MCF 10A (cell line): ENCODE measurements around the gene IKBKG. TPM values are rescaled to one million over a fixed set of nuclear protein-coding genes. Genes with fewer than 3 reads are reported as not detected.
A peak's percentile ranks its signal among the peaks of the same experiment; 100 is the strongest.
"Not testable (repeated sequence)": the region's sequence is repeated elsewhere in the genome, so short reads cannot be mapped to it uniquely, and the experiment has no call there.

Experiments used
- BruUV-seq: library from RNA; stranded (reverse); fragments of 400-500 nt; replicated peaks from 2 replicates; lab custom pipeline; 2021; lab: Mats Ljungman, UMichigan
- CTCF ChIA-PET: fragments of 300-600 bp; sonication (Branson Sonifier 250); formaldehyde crosslinking; extraction: SDS; loops from one replicate; lab custom pipeline; 2021; ENCODE audit warnings: antibody characterized with exemption, inconsistent platforms; lab: Yijun Ruan, JAX
- POLR2A ChIA-PET: fragments of 300-600, 350-650 bp; sonication (Branson Sonifier 250); formaldehyde crosslinking; extraction: SDS; loops from one replicate; lab custom pipeline; 2020; ENCODE audit warnings: antibody characterized with exemption, inconsistent platforms; lab: Yijun Ruan, JAX
- DNase-seq: peaks from one replicate; pipeline ENCODE4 v3.0.0-alpha.2; 2018; ENCODE audit not compliant: unreplicated experiment
- H3K27ac Mint-ChIP-seq: one replicate; pipeline ENCODE4 v1.8.0; 2022; ENCODE audit warnings: mild to moderate bottlenecking, low read depth, mixed read lengths; ENCODE audit not compliant: unreplicated experiment
- H3K27me3 Mint-ChIP-seq: one replicate; pipeline ENCODE4 v1.8.0; 2022; ENCODE audit warnings: mixed read lengths; ENCODE audit not compliant: insufficient read depth, unreplicated experiment
- H3K36me3 Mint-ChIP-seq: one replicate; pipeline ENCODE4 v1.8.0; 2022; ENCODE audit warnings: mild to moderate bottlenecking, moderate library complexity, mixed read lengths; ENCODE audit not compliant: insufficient read depth, unreplicated experiment
- H3K4me1 Mint-ChIP-seq: one replicate; pipeline ENCODE4 v1.8.0; 2022; ENCODE audit warnings: mixed read lengths; ENCODE audit not compliant: insufficient read depth, unreplicated experiment
- H3K4me3 Mint-ChIP-seq: one replicate; pipeline ENCODE4 v1.8.0; 2022; ENCODE audit warnings: mild to moderate bottlenecking, moderate library complexity, mixed read lengths; ENCODE audit not compliant: unreplicated experiment
- H3K9me3 Mint-ChIP-seq: one replicate; pipeline ENCODE4 v1.8.0; 2022; ENCODE audit warnings: mixed read lengths; ENCODE audit not compliant: unreplicated experiment
- CTCF ChIP-seq: fragments of 200-600 bp; IDR thresholded peaks from one replicate; pipeline ENCODE4 v1.8.0; 2022; ENCODE audit warnings: antibody characterized with exemption, mild to moderate bottlenecking; ENCODE audit not compliant: unreplicated experiment
- intact Hi-C: fragments of 100-400 bp; cut with micrococcal nuclease; formaldehyde crosslinking; loops from 2 replicates; pipeline ENCODE4 v1.14.1; 2022
- total RNA-seq: library from RNA; stranded (reverse); gene quantifications from 2 replicates; pipeline ENCODE4 v1.2.3, GENCODE V29; 2022

Gene IKBKG
- total RNA-seq, 1 experiment from 2014 or later: 29.3 TPM

GRCh38 chrX:154532690-154533089 lies 14.7 kb upstream of the IKBKG start:
- no peak overlapping the region for H3K4me3 Mint-ChIP-seq
- H3K9me3 Mint-ChIP-seq: no peaks in the 10 kb centered on the region
- no peak for DNase-seq
- H3K36me3 Mint-ChIP-seq: peaks cover 18% of the 10 kb centered on the region
- H3K27ac Mint-ChIP-seq: no peak overlapping the region
- ChIA-PET CTCF (interaction anchor here (0.6 to 6.3 kb wide), 3 partner anchors 160 to 976 kb away, joined by 5 to 54 read pairs (median 19); partner anchors contain the start of gene FLNA), POLR2A (interaction anchor here (1.0 kb wide), 1 partner anchor 16 kb away, joined by 4 read pairs; the partner anchor contains the start of gene FAM3A)
- H3K4me1 Mint-ChIP-seq: no peaks in the 10 kb centered on the region
- intact Hi-C loops: loop anchor here (5.0 kb wide), 2 partner anchors 135 to 770 kb away; partner anchors contain the start of genes PLXNB3 and RPL10
- no peak for TF ChIP-seq CTCF
- no peaks in the 10 kb centered on the region for H3K27me3 Mint-ChIP-seq
- BruUV-seq: no TSS peak

- ChIA-PET POLR2A (no interaction called here), CTCF (interaction anchor here (0.6 to 6.3 kb wide), 14 partner anchors 8 to 1577 kb away, joined by 3 to 54 read pairs (median 4); partner anchors contain the start of genes FLNA and LAGE3)
- Mint-ChIP-seq H3K27ac (no peak overlapping the region), H3K4me3 (no peak overlapping the region), H3K9me3 (no peaks in the 10 kb centered on the region), H3K36me3 (peaks cover 18% of the 10 kb centered on the region), H3K4me1 (no peaks in the 10 kb centered on the region), H3K27me3 (no peaks in the 10 kb centered on the region)
- peak; percentile 86 for DNase-seq
- intact Hi-C loops: loop anchor here (1.0 to 5.0 kb wide), 4 partner anchors 137 to 1575 kb away; partner anchors contain the start of genes PLXNB3 and RPL10
- peak; percentile 100 for TF ChIP-seq CTCF
- no TSS peak for BruUV-seq
Measured at GRCh38 chrX:154534526-154535322, 12.7 kb upstream of the IKBKG start.

GRCh38 chrX:154535892-154536291 lies 11.5 kb upstream of the IKBKG start:
- no peak for TF ChIP-seq CTCF
- Mint-ChIP-seq H3K9me3 (no peaks in the 10 kb centered on the region), H3K4me1 (peaks cover 4% of the 10 kb centered on the region), H3K27me3 (no peaks in the 10 kb centered on the region), H3K27ac (peak overlapping the region; percentile 35), H3K36me3 (peaks cover 18% of the 10 kb centered on the region), H3K4me3 (no peak overlapping the region)
- ChIA-PET CTCF (interaction anchor here (0.6 to 6.3 kb wide), 11 partner anchors 8 to 1573 kb away, joined by 3 to 54 read pairs (median 3); partner anchors contain the start of gene FLNA), POLR2A (interaction anchor here (0.6 kb wide), 1 partner anchor 124 kb away, joined by 3 read pairs; no protein-coding TSS in a partner anchor)
- intact Hi-C loops: loop anchor here (1.0 kb wide), 1 partner anchor 1577 kb away; no protein-coding TSS in a partner anchor
- no TSS peak for BruUV-seq
- no peak for DNase-seq

GRCh38 chrX:154539077-154539476 lies 8.3 kb upstream of the IKBKG start:
- TF ChIP-seq CTCF: no peak
- intact Hi-C loops: no loop called here
- H3K9me3 Mint-ChIP-seq: no peaks in the 10 kb centered on the region
- H3K27me3 Mint-ChIP-seq: no peaks in the 10 kb centered on the region
- no peak overlapping the region for H3K27ac Mint-ChIP-seq
- peaks cover 24% of the 10 kb centered on the region for H3K4me1 Mint-ChIP-seq
- no peak overlapping the region for H3K4me3 Mint-ChIP-seq
- ChIA-PET POLR2A (interaction anchor here (1.5 kb wide), 1 partner anchor 125 kb away, joined by 4 read pairs; no protein-coding TSS in a partner anchor), CTCF (interaction anchor here (0.6 to 1.6 kb wide), 2 partner anchors 166 to 1884 kb away, joined by 3 to 8 read pairs; no protein-coding TSS in a partner anchor)
- DNase-seq: no peak
- H3K36me3 Mint-ChIP-seq: peaks cover 16% of the 10 kb centered on the region
- no TSS peak for BruUV-seq

GRCh38 chrX:154540365-154540764 lies 7.1 kb upstream of the IKBKG start:
- BruUV-seq: not testable (repeated sequence)

More at GRCh38 chrX:154540365-154540764, 7.1 kb upstream of the IKBKG start:
- H3K4me1 Mint-ChIP-seq: peaks cover 24% of the 10 kb centered on the region
- H3K9me3 Mint-ChIP-seq, DNase-seq, H3K27ac Mint-ChIP-seq, H3K36me3 Mint-ChIP-seq, intact Hi-C loops, H3K27me3 Mint-ChIP-seq, H3K4me3 Mint-ChIP-seq: not testable (repeated sequence)
- POLR2A ChIA-PET: interaction anchor here (0.6 to 2.1 kb wide), 4 partner anchors 13 to 437 kb away, joined by 3 to 11 read pairs (median 7); partner anchors contain the start of genes RPL10 and SLC10A3
- CTCF ChIA-PET: interaction anchor here (0.6 to 1.6 kb wide), 3 partner anchors 44 to 489 kb away, joined by 3 to 8 read pairs (median 4); no protein-coding TSS in a partner anchor
